ENCODE results near the gene KIF22.
A peak's percentile ranks its signal among the peaks of the same experiment; 100 is the strongest.
"Not testable (repeated sequence)": the region's sequence is repeated elsewhere in the genome, so short reads cannot be mapped to it uniquely, and the experiment has no call there.

KIF22 gene

DNA sequence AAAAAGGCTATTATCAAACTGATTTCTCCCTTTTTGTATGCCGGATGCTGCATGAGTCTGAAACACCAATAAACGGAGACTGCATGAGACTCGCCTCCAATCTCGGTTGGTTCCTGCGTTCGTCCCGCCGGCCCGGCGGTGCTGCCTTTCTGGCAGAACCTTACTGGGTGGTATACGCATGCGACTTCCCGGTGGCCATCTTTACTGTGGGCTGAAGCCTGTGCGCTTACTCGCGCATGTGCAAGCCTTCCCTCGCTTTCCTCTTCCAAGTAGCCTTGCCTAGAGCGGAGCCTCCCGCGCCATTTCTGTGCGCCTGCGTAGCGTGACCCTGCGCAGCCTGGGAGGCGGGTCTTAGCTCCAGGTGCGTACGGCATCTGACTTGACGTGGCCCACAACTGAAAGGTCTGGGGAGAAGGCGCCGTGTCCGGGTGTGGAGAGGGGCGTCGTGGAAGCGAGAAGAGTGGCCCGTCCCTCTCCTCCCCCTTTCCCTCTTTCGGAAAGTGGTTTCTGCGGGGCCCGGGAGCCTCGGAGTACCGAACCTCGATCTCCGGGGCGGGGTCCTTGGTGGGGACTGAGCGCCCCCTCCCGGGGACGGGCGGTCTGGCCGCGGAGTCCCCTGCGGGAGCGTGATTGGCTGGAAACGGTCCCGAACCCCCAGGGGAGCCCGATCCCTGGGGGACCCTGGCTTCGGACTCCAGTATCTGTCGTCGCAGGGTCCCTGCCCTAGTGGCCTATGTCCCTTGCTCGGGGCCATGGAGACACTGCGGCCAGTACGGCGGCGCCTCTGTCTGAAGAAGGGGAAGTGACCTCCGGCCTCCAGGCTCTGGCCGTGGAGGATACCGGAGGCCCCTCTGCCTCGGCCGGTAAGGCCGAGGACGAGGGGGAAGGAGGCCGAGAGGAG is 25.5 kb downstream of the KIF22 start, which contains the start of gene PAGR1:
Gene PAGR1, plus strand, starts transcription at position 360 of the 901 bp plus-strand sequence. Its CDS starts 374 bp downstream, at position 734.
- DNase-seq = peak; percentile 96

DNA sequence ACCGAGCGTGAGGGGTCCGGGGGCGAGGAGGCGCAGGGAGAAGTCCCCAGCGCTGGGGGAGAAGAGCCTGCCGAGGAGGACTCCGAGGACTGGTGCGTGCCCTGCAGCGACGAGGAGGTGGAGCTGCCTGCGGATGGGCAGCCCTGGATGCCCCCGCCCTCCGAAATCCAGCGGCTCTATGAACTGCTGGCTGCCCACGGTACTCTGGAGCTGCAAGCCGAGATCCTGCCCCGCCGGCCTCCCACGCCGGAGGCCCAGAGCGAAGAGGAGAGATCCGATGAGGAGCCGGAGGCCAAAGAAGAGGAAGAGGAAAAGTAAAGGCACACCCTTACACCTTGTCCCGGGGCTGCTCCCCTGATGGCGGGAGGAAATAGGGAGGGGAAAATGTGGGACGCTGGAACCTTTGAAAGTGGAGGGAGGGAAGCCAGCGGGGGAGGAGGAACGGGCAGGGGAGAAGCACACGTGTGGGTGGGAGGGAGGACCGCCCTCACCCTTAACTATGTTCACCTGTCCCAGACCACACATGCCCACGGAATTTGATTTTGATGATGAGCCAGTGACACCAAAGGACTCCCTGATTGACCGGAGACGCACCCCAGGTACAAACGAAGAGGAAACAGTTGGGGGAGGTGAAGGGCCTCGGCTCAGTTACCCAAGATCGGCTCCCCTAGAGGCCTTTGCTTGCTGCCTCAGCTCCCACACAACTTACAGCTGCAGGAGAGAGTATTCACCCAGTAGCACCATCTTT is 26.3 kb downstream of the KIF22 start:
- no peak for DNase-seq

DNA sequence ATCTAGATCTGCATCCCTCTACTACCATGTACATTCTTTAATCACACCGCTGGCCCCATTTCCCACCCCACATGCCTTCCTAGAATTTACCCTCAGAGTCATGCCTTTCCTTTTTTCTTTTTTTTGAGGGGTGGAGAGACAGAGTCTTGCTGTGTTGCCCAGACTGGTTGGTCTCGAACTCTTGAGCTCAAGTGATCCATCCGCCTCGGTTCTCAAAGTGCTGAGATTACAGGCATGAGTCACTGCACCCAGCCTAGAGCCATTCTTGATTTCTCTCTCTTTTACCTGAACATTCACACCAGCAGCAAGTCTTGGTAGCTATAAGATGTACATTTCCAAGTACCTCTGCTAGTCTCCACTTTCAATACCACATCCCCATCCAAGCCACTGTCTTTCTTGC is 27.5 kb downstream of the KIF22 start:
- no peak for DNase-seq

DNA sequence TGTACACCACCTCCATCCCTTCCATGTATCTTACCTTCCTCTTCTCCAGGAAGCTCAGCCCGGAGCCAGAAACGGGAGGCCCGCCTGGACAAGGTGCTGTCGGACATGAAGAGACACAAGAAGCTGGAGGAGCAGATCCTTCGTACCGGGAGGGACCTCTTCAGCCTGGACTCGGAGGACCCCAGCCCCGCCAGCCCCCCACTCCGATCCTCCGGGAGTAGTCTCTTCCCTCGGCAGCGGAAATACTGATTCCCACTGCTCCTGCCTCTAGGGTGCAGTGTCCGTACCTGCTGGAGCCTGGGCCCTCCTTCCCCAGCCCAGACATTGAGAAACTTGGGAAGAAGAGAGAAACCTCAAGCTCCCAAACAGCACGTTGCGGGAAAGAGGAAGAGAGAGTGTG is 29.0 kb downstream of the KIF22 start:
- DNase-seq = no peak

DNA sequence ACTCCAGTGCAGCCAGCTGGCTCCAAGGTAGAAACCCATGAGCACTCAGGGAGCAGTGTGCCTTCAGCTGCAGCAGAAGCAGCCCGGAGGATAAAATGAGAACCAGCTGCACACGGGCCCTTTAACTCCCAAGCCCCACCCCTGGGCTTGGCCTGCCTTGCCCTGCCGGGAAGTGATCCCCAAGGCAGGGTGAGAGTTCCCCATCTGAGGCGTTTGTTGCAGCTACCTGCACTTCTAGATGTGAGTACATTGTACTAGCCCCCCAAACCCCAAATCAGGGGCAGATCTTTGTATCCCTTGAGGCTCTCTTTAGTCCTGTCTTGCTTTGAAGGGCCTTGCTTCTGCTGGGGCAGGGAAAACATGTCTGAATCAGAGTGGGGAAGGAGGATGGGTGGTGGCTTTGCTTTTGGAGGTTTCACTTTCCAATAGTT is 29.7 kb downstream of the KIF22 start, which contains the start of gene MVP:
Gene MVP, plus strand, starts transcription at position 192 of the 431 bp plus-strand sequence. CDS start 10,088 bp downstream, outside the sequence.
- peak; percentile 86 for DNase-seq

DNA sequence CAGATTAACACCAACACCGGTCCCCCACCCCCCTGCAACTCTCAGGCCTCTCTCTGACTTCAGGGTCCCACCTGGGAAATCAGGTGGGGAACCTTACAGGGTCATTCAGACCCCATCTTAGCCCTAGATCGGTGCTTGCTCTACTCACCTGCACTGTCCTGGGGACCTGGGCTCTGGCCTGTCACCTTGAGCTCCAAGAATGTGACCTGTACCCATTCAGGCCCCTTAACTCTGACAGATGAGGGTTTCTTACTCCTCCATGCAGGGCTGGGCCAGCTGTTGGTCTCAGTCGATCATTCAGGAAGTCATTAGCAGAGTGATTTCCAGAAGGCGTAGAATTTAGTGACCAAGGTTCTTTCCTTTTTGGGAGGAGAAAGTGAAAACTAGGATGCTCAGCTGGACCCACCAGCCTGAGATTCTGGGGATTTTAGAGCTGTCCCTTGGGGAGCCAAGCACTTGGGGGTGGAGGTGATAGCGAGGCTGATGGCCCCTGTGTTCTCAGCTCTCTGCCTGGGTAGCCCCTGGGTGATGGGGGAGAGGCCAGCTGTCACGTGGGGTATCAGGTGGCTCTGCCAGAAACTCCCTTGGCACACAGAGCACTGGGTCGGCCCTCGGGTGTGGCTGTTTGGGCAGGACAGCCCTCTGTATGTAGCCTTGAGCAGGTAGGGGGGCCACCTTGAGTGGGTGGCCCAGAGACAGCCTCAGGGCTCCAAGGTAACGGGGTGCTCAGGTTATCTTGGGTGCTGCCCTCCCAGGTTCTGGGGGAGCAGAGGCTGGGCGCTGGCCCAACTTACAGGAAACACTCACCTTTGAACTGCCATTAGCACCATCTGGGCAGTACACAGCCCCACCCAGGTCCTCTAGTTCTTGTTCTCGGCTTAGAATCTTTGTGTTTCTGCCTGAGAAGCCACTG is 30.4 kb downstream of the KIF22 start:
- no peak for DNase-seq

GRCh38 chr16:29821643-29822115 is 31.1 kb downstream of the KIF22 start:
- no peak for DNase-seq

- DNase-seq = no peak
Observed at GRCh38 chr16:29824589-29825144, 34.1 kb downstream of the KIF22 start.

- DNase-seq = peak; percentile 98
Observed at GRCh38 chr16:29825145-29826044, 34.8 kb downstream of the KIF22 start.

- DNase-seq = no peak
Observed at GRCh38 chr16:29826342-29826695, 35.8 kb downstream of the KIF22 start.

DNA sequence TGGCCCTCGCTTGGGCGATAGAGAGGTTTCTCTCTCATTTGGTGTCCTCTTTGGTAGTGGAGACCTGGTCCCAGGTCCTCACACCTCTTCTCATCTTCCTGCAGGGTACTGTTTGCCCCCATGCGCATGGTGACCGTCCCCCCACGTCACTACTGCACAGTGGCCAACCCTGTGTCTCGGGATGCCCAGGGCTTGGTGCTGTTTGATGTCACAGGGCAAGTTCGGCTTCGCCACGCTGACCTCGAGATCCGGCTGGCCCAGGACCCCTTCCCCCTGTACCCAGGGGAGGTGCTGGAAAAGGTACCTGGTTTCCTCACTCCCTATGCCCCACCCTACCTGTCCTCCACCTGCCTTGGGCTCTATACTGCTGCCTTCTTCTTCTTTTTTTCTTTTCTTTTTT is 40.2 kb downstream of the KIF22 start:
- no peak for DNase-seq

- DNase-seq = no peak
Observed at GRCh38 chr16:29831490-29831889, 40.9 kb downstream of the KIF22 start.

GRCh38 chr16:29833219-29833618 is 42.7 kb downstream of the KIF22 start:
- DNase-seq = not testable (repeated sequence)

- DNase-seq = no peak
Observed at GRCh38 chr16:29834079-29834478, 43.5 kb downstream of the KIF22 start.

GRCh38 chr16:29835926-29836325 is 45.4 kb downstream of the KIF22 start:
- no peak for DNase-seq

- DNase-seq = no peak
Observed at GRCh38 chr16:29836623-29837022, 46.1 kb downstream of the KIF22 start.

DNA sequence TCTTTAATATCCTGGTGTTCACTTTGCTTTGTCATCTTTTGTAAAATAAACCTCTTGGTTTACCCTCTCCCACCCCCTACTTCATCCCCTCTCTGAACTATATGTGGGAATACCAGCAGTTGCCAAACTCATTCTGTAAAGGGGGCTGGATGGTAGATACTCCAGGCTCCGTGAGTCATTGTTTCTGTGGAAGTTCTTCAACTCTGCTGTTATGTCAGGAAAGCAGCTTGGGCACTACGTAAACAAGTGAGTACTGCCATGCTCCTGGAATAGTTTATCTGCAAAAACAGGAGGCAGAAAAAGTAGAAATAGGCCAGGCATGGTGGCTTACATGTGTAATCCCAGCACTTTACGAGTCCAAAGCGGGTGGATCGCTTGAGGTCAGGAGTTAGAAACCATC is 47.3 kb downstream of the KIF22 start:
- no peak for DNase-seq

DNA sequence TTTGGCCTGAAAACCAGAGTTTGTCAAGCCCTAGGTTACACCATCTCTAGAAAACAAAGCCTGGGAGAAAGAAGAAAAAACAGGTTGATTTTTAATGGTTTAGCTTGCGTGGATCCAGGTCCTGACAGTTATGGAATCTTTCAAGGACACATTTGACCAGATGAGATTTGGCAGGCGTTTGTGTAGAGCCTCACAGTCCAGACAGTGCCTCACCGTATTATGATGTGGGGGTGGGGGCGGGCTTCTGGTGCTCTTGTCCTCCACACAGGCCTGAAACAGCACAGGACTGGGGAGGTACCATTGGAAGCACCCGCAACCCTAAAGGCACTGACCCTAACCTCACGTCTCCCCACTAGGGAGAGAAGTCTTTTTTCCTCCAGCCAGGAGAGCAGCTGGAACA is 49.3 kb downstream of the KIF22 start:
- no peak for DNase-seq

DNA sequence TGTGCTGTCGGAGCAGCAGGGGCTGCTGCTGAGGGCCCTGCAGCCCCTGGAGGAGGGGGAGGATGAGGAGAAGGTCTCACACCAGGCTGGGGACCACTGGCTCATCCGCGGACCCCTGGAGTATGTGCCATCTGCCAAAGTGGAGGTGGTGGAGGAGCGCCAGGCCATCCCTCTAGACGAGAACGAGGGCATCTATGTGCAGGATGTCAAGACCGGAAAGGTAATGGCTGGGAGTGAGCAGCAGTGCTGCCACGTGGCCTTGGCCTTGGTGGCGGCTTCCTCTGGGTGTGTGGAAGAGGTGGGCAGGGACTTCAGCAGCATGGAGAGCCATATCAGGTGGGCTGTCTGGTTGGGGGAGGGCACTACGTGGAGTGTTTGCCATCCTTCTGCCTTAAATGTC is 49.7 kb downstream of the KIF22 start:
- no peak for DNase-seq

GRCh38 chr16:29841631-29842030 is 51.1 kb downstream of the KIF22 start:
- DNase-seq = no peak

DNA sequence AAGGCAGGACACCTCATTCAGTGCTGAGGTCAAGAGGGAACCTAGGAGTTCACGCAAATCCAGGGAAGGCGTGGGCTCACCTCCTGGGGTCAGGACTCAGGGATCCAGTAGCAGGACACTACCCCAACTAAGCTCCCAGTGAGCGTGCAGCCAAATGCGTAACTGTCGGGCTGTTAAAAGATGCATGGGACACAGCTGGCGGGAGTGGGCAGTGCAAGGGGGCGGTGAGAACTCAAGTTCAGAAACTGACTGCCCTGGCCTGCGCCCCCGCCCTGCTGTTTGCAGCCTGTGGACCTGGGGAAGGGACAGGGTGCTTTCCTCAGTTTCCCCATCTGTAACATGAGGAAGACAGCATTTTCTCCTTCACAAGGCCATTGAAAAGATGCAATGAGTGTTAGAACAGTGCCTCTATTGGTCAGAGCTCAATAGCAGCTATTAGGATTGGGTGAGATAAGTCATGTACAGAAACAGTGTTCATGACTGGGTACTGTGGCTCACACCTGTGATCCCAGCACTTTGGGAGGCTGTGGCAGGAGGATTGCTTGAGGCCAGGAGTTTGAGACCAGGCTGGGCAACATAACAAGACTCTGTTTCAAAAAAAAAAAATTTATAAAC is 52.3 kb downstream of the KIF22 start:
- no peak for DNase-seq
